ENCODE measurements around the gene ARL14EPL.

GRCh38 chr5:116058346-116058936 lies 26.2 kb downstream of the ARL14EPL start:
- TF ChIP-seq CTCF (conservative IDR thresholded peaks at IDR 0.05; ENCODE audit: low read length) = no peak
- no peak for TF ChIP-seq EZH2phosphoT487 (IDR thresholded peaks at IDR 0.05; ENCODE audit: borderline replicate concordance)

Measured in Loucy (cell line).